Measurements from ENCODE around the gene TMEM185A.
"Not testable (repeated sequence)": the region's sequence is repeated elsewhere in the genome, so short reads cannot be mapped to it uniquely, and the experiment has no call there.

The TMEM185A gene

DNA sequence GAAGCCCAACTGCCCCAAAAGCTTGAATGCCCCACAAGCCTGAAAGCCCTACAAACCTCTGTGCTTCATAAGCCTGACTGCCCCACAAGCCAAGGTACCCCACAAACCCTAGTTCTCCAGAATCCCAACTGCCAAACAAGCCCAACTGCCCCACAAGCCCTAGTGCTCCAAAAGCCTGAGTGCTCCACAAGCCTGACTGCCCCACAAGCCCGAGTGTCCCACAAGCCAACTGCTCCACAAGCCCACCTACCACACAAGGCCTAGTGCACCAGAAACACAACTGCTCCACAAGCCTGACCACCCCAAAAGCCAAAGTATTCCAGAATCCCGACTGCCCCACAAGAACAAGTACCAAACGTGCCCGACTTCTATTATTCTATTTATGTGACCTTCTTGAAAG is 68.2 kb downstream of the TMEM185A start:
- DNase-seq (ENCODE audit: low read depth, low spot score), result no peak
- TF ChIP-seq, protein P1, sequence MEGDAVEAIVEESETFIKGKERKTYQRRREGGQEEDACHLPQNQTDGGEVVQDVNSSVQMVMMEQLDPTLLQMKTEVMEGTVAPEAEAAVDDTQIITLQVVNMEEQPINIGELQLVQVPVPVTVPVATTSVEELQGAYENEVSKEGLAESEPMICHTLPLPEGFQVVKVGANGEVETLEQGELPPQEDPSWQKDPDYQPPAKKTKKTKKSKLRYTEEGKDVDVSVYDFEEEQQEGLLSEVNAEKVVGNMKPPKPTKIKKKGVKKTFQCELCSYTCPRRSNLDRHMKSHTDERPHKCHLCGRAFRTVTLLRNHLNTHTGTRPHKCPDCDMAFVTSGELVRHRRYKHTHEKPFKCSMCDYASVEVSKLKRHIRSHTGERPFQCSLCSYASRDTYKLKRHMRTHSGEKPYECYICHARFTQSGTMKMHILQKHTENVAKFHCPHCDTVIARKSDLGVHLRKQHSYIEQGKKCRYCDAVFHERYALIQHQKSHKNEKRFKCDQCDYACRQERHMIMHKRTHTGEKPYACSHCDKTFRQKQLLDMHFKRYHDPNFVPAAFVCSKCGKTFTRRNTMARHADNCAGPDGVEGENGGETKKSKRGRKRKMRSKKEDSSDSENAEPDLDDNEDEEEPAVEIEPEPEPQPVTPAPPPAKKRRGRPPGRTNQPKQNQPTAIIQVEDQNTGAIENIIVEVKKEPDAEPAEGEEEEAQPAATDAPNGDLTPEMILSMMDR (IDR thresholded peaks at IDR 0.05; ENCODE audit: low read depth, low read length), result no peak
- in situ Hi-C loops (cut with HindIII; ENCODE audit: low sequenced_read_pairs), result no loop called here
- H3K4me3 ChIP-seq (ENCODE audit: low read depth, low read length), result no peak overlapping the region

DNA sequence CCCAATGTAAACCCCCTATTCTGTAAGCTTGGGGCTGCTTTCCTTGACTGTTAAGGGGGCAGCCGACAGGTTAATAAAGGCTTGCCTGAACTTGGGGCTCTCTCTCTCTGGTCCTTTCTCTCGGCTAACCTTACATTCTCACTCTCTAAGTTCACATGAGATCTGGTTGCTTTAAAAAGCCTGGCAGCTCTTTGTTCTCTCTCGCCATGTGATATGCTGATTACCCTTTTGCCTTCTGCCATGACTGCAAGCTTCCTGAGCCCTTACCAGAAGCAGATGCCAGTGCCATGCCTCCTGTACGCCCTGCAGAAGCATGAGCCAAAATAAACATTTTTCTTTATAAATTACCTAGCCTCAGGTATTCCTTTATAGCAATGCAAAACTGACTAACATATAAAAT is 76.3 kb downstream of the TMEM185A start:
- H3K4me3 ChIP-seq (ENCODE audit: low read depth, low read length); DNase-seq (ENCODE audit: low read depth, low spot score); in situ Hi-C loops (cut with HindIII; ENCODE audit: low sequenced_read_pairs): not testable (repeated sequence)

DNA sequence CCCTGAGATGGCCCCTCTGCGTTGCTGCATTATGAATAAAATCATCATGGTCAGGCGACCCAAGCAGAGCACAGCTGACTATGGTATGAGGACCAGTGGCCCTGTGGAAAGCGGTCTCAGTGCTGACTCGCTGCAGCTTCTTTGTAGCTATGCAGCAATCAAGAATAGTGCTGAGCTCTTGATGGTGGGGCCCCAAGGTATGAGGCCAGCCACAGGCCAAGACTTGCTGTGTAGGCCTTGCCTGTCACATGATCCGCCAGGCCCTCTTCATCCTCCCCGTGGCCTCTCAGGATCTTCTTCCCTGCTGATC is 79.7 kb downstream of the TMEM185A start:
- in situ Hi-C loops (cut with HindIII; ENCODE audit: low sequenced_read_pairs); H3K4me3 ChIP-seq (ENCODE audit: low read depth, low read length); DNase-seq (ENCODE audit: low read depth, low spot score): not testable (repeated sequence)

DNA sequence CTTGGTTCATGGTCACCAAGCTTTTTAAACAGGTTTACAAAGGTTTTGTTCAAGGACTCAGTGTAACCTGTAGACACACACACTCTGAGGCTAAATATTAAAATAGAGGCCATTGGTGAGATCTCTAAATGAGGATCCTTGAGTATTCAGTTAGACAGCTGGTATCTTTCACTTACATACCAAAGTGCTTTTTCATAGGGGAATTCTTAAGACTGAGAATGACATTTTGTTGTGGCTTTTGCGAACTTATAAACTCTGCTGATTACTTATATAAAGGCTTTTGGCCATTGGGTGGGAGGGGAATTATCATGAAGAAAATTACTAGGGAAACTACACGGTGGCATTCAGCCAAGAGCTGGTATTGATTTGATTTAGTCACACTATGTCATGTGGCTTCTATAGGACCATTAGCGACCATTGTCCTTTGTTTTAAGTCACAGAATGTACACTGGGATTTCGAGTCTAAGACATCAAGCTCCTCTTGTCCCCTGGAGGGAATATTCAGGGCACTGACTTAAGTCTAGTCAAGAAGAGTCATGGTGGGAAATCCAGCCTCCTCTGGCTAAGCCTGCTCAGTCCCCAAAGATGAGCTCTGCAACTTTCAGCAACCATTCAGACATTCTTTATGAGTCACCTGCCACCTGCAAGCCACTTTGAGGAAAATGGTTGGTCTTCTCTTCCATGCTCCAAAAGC is 80.2 kb downstream of the TMEM185A start:
- in situ Hi-C loops (cut with HindIII; ENCODE audit: low sequenced_read_pairs); DNase-seq (ENCODE audit: low read depth, low spot score); H3K4me3 ChIP-seq (ENCODE audit: low read depth, low read length): not testable (repeated sequence)

DNA sequence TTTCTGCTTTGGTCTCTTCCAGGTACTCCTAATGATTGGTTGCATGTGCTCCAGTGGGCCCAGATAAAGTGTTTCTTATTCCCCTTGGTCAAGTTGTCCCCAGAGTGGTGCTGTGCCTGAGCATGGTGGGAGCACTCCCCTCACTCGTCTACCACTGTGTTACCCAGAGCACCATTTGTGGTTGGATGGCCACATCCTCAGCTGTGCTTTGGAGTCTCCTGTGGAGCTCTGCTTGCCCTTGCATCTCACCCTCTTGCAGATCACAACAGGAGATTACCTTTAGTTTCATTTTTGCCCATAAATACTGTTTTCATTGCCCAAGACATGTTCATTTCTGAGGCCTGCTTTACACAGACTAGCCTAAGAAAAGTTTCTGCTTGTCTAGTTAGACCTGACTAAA is 81.1 kb downstream of the TMEM185A start:
- in situ Hi-C loops (cut with HindIII; ENCODE audit: low sequenced_read_pairs), result not testable (repeated sequence)

DNA sequence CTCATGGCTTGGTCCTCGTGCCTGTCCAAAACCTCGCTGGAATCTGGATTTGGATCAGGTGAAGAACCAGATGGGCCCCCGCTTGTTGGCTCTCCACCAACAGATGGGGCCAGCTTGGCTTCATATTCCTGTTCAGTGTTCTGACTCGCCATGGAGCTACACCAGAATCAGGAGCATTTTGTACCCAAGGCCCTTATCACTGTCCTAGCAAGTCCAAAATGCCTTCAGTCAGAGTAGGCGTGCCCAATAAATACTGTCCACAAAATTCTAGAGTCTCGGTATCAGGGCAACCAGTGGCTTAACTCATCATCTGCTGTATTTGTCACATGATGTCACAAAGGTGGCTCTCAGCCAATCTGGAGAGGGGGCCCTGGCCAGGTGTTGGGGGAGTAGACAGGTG is 81.9 kb downstream of the TMEM185A start, which contains the start of gene HSFX3:
Gene HSFX3, minus strand, starts transcription at position 224 of the 400 bp plus-strand sequence. Its CDS starts 72 bp downstream, at position 152.
- in situ Hi-C loops (cut with HindIII; ENCODE audit: low sequenced_read_pairs); DNase-seq (ENCODE audit: low read depth, low spot score); H3K4me3 ChIP-seq (ENCODE audit: low read depth, low read length): not testable (repeated sequence)

More for the DNA sequence above, 81.1 kb downstream of the TMEM185A start:
- not testable (repeated sequence) for H3K4me3 ChIP-seq (ENCODE audit: low read depth, low read length); DNase-seq (ENCODE audit: low read depth, low spot score)

DNA sequence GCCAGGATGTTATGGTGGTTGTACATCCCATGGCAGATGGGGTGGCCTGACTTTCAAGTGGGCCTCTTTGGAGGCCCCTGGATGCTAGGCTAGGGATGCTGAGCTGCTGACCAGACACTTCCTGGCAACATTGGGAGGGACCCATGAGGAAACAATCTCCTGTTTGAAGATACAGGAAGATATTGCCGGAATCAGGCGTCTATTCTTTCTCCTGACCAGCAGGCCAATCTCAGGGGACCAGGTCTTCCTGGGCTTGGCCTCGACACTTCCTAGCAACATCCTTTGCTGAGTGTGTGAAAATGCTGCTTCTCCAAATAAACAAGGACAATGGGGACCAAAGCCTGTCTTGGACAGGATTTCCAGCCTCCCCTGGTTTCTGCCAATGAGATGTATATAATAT is 83.8 kb downstream of the TMEM185A start:
- DNase-seq (ENCODE audit: low read depth, low spot score); in situ Hi-C loops (cut with HindIII; ENCODE audit: low sequenced_read_pairs); H3K4me3 ChIP-seq (ENCODE audit: low read depth, low read length): not testable (repeated sequence)

DNA sequence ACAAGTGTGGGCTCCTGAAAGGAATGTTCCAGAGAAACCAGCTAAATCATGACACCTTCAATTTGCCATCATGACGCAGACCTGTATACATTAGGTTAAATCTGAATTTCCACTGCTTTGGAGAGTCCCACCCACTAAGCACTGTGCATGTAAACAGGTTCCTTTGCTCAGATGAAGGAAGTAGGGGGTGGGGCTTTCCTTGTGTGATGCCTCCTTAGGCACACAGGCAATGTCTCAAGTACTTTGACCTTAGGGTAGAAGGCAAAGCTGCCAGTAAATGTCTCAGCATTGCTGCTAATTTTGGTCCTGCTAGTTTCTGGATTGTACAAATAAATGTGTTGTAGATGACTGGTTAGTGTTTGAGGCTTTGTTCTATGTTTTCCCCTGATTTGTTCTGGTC is 84.6 kb downstream of the TMEM185A start:
- in situ Hi-C loops (cut with HindIII; ENCODE audit: low sequenced_read_pairs); DNase-seq (ENCODE audit: low read depth, low spot score); H3K4me3 ChIP-seq (ENCODE audit: low read depth, low read length): not testable (repeated sequence)

All from astrocyte of the spinal cord (primary cell).